Endothelial cell of hepatic sinusoid (primary cell): ENCODE measurements around the gene INSRR.

Experiments
- in situ Hi-C: cut with HindIII; loops from 2 replicates; pipeline ENCODE4 v1.10.0; 2017; ENCODE audit warnings: low sequenced_read_pairs

The INSRR gene

GRCh38 chr1:156858959-156859522 is at the start of gene INSRR:
TSS of gene INSRR (minus strand) at chr1:156859117. CDS start at chr1:156858621, 496 bp downstream.
- in situ Hi-C loops, result loop anchor here (5.0 to 10.0 kb wide), 2 partner anchors 88 to 144 kb away; no protein-coding TSS in a partner anchor

GRCh38 chr1:156908541-156908940 is 49.6 kb upstream of the INSRR start:
- in situ Hi-C loops, result no loop called here

GRCh38 chr1:156906206-156906906 is 47.4 kb upstream of the INSRR start:
- in situ Hi-C loops, result no loop called here

GRCh38 chr1:156905651-156906050 is 46.7 kb upstream of the INSRR start:
- in situ Hi-C loops, result no loop called here

- in situ Hi-C loops, result no loop called here
Measured at GRCh38 chr1:156905176-156905575, 46.3 kb upstream of the INSRR start.

- in situ Hi-C loops, result no loop called here
Measured at GRCh38 chr1:156904187-156904959, 45.5 kb upstream of the INSRR start.

GRCh38 chr1:156903328-156904091 is 44.6 kb upstream of the INSRR start:
- in situ Hi-C loops, result no loop called here

GRCh38 chr1:156901966-156902915 is 43.3 kb upstream of the INSRR start:
- in situ Hi-C loops, result no loop called here

- in situ Hi-C loops, result no loop called here
Measured at GRCh38 chr1:156901590-156901900, 42.6 kb upstream of the INSRR start.

GRCh38 chr1:156900896-156901589 is 42.1 kb upstream of the INSRR start:
- in situ Hi-C loops, result no loop called here

GRCh38 chr1:156899956-156900718 is 41.2 kb upstream of the INSRR start:
- in situ Hi-C loops, result loop anchor here (10.0 kb wide), 1 partner anchor 65 kb away; no protein-coding TSS in a partner anchor

GRCh38 chr1:156898971-156899664 is 40.2 kb upstream of the INSRR start:
- in situ Hi-C loops, result loop anchor here (10.0 kb wide), 1 partner anchor 66 kb away; no protein-coding TSS in a partner anchor

- in situ Hi-C loops, result loop anchor here (10.0 kb wide), 1 partner anchor 67 kb away; no protein-coding TSS in a partner anchor
Measured at GRCh38 chr1:156898161-156898566, 39.2 kb upstream of the INSRR start.

- in situ Hi-C loops, result loop anchor here (10.0 kb wide), 1 partner anchor 68 kb away; no protein-coding TSS in a partner anchor
Measured at GRCh38 chr1:156897078-156897825, 38.3 kb upstream of the INSRR start.

- in situ Hi-C loops, result loop anchor here (10.0 kb wide), 1 partner anchor 68 kb away; no protein-coding TSS in a partner anchor
Measured at GRCh38 chr1:156896490-156897033, 37.6 kb upstream of the INSRR start.

GRCh38 chr1:156895927-156896326 is 37.0 kb upstream of the INSRR start:
- in situ Hi-C loops, result loop anchor here (10.0 kb wide), 1 partner anchor 69 kb away; no protein-coding TSS in a partner anchor

- in situ Hi-C loops, result loop anchor here (10.0 kb wide), 1 partner anchor 69 kb away; no protein-coding TSS in a partner anchor
Measured at GRCh38 chr1:156895455-156895812, 36.5 kb upstream of the INSRR start.
